Measurements from ENCODE around the gene CCDC137.

- TF ChIP-seq CTCF (conservative IDR thresholded peaks at IDR 0.05; ENCODE audit: low read depth, low read length) (no peak), EZH2phosphoT487 (IDR thresholded peaks at IDR 0.05; ENCODE audit: borderline replicate concordance, low read length) (no peak)
These were observed 49.5 kb downstream of the CCDC137 start for GRCh38 chr17:81715872-81716673.
